Keratinocyte (primary cell): ENCODE data around the gene NVL. TPM values are rescaled to one million over a fixed set of nuclear protein-coding genes. Genes with fewer than 3 reads are reported as not detected.

ENCODE experiments used
- DNase-seq: peaks from one replicate; pipeline ENCODE4 v3.0.0-alpha.2; 2011; ENCODE audit warnings: low read depth, missing footprints, low spot score
- FAIRE-seq: peaks from 2 replicates; lab custom pipeline; 2011; peaks lifted over from hg19 to GRCh38; lab: Jason Lieb, UNC
- H2AFZ ChIP-seq: 2 replicates; pipeline ENCODE4 v1.6.0; 2012; ENCODE audit warnings: low read length, control low read depth, inconsistent platforms; ENCODE audit not compliant: control insufficient read depth
- H3K27ac ChIP-seq: 2 replicates; pipeline ENCODE4 v1.5.1; 2011; ENCODE audit warnings: low read length; ENCODE audit not compliant: control insufficient read depth, insufficient read depth
- H3K27me3 ChIP-seq: 3 replicates; pipeline ENCODE4 v1.6.0; 2011; ENCODE audit warnings: low read length; ENCODE audit not compliant: control insufficient read depth, insufficient read depth; ENCODE audit errors: extremely low read depth
- H3K36me3 ChIP-seq, 2 experiments: 2 replicates in 1 of 2; 3 replicates in 1 of 2; pipeline ENCODE4 v1.5.1; 2011; ENCODE audit warnings: low read length in 2 of 2, mild to moderate bottlenecking in 1 of 2; ENCODE audit not compliant: control insufficient read depth in 2 of 2, insufficient read depth in 2 of 2; ENCODE audit errors: extremely low read depth in 1 of 2
- H3K4me1 ChIP-seq: 3 replicates; pipeline ENCODE4 v1.5.1; 2011; ENCODE audit warnings: low read length; ENCODE audit not compliant: control insufficient read depth, insufficient read depth; ENCODE audit errors: extremely low read depth
- H3K4me2 ChIP-seq: 3 replicates; pipeline ENCODE4 v1.6.0; 2011; ENCODE audit warnings: low read depth, low read length; ENCODE audit not compliant: control insufficient read depth, insufficient read depth; ENCODE audit errors: extremely low read depth
- H3K4me3 ChIP-seq, 3 experiments: fragments of 200-600 bp in 1 of 3; sonication (generic) in 1 of 3; 2 replicates in 2 of 3; 3 replicates in 1 of 3; pipeline ENCODE4 v1.5.1; 2011 to 2016; ENCODE audit warnings: low read length in 3 of 3, mild to moderate bottlenecking in 3 of 3, control low read depth in 2 of 3, inconsistent platforms in 1 of 3, low read depth in 1 of 3, mixed read lengths in 1 of 3, mixed run types in 1 of 3, moderate library complexity in 1 of 3; ENCODE audit not compliant: control insufficient read depth in 2 of 3, insufficient read depth in 2 of 3; ENCODE audit errors: extremely low read depth in 1 of 3
- H3K79me2 ChIP-seq: 2 replicates; pipeline ENCODE4 v1.6.0; 2012; ENCODE audit warnings: low read length; ENCODE audit not compliant: control insufficient read depth, insufficient read depth
- H3K9ac ChIP-seq: 3 replicates; pipeline ENCODE4 v1.6.0; 2011; ENCODE audit warnings: low read length; ENCODE audit not compliant: control insufficient read depth, insufficient read depth; ENCODE audit errors: extremely low read depth
- H3K9me1 ChIP-seq: 3 replicates; pipeline ENCODE4 v1.6.0; 2011; ENCODE audit warnings: low read length; ENCODE audit not compliant: control insufficient read depth, insufficient read depth; ENCODE audit errors: extremely low read depth
- H3K9me3 ChIP-seq: 2 replicates; pipeline ENCODE4 v1.5.1; 2012; ENCODE audit warnings: low read depth, low read length; ENCODE audit not compliant: control insufficient read depth
- H4K20me1 ChIP-seq: 3 replicates; pipeline ENCODE4 v1.6.0; 2011; ENCODE audit warnings: low read length; ENCODE audit not compliant: control insufficient read depth, insufficient read depth; ENCODE audit errors: extremely low read depth
- CTCF ChIP-seq, 3 experiments: IDR thresholded peaks in 1 of 3; conservative IDR thresholded peaks in 1 of 3; optimal IDR thresholded peaks in 1 of 3; 2 replicates in 2 of 3; 3 replicates in 1 of 3; pipeline versions ENCODE3 to v1.5.1; 2011; ENCODE audit warnings: low read length in 3 of 3, mild to moderate bottlenecking in 3 of 3, moderate library complexity in 2 of 3, control low read depth in 1 of 3, inconsistent platforms in 1 of 3; ENCODE audit not compliant: insufficient read depth in 2 of 3; ENCODE audit errors: extremely low read depth in 1 of 3
- EZH2 ChIP-seq: IDR thresholded peaks from one replicate; pipeline ENCODE4 v1.6.1; 2012; ENCODE audit warnings: inconsistent platforms, mild to moderate bottlenecking, low read length, moderate library complexity
- dilution Hi-C: fragments of 300-500 bp; cut with MboI; formaldehyde crosslinking; loops from one replicate; pipeline ENCODE4 v1.7.0; 2020; ENCODE audit warnings: low sequenced_read_pairs; ENCODE audit not compliant: extremely low pct_ligation_motif_present
- polyA plus RNA-seq, 5 experiments: library from polyadenylated mRNA; depleted of rRNA in 3 of 5; stranded (reverse) in 3 of 5; stranded (forward) in 1 of 5; unstranded in 1 of 5; fragments of >200 nt; gene quantifications; 1 replicate in 1 of 5; 2 replicates in 3 of 5; 3 replicates in 1 of 5; pipeline versions ENCODE4 v1.2.1 to v1.2.3, GENCODE V29; 2011 to 2012; ENCODE audit warnings: missing spikeins in 2 of 5, low read depth in 1 of 5, low replicate concordance in 1 of 5

Gene NVL
- polyA plus RNA-seq, 1 donor (not counting 4 experiments of a cell fraction or from before 2014, with no cell fraction given) = 24.9 TPM

DNA sequence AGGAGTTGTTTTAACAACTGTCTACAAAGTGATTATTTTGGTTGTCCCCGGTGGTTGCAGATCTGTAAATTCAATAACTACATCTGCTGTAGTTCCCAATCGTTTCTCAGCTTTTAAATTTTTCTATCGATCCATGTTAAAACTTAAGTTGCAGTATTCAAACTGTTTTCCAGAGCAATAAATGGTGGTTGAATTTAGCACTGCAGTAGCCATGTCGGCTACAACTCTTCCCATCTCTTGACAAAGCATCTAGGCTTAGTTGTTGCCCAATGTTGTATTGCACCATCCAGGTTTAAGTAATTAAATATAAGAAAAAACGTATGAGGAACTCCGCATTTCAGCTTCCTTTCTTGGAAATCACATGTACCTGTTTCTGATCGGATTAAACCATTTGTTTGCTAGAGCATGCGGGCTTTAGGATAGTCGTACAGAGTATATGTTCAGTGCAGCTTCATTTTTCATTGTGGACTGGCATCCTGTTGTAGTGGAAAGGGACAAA, 27.7 kb upstream of the NVL start:
- no peak for DNase-seq
- Histone ChIP-seq H3K9me3 (no peaks in the 10 kb centered on the region), H3K4me2 (peak overlapping the region; percentile 71), H3K27me3 (no peaks in the 10 kb centered on the region), H3K9ac (peak overlapping the region; percentile 71), H3K36me3 (peaks cover 0 to 3% of the 10 kb centered on the region in 2 experiments), H2AFZ (peak overlapping the region; percentile 96), H3K4me3 (peak overlapping the region; percentile 61 to 90 (median 79)), H3K4me1 (peaks cover 11% of the 10 kb centered on the region), H4K20me1 (peaks cover 2% of the 10 kb centered on the region), H3K79me2 (peaks cover 49% of the 10 kb centered on the region), H3K9me1 (no peaks in the 10 kb centered on the region), H3K27ac (peak overlapping the region; percentile 59)
- no peak for FAIRE-seq
- TF ChIP-seq CTCF (optimal IDR thresholded peaks at IDR 0.05 in 1 of 3, IDR thresholded peaks at IDR 0.05 in 1 of 3, conservative IDR thresholded peaks at IDR 0.05 in 1 of 3; ENCODE audit: extremely low read depth in 1 of 3, insufficient read depth in 2 of 3, low read length in 3 of 3) (no peak), EZH2 (no peak)
- dilution Hi-C loops = no loop called here

- Histone ChIP-seq H3K79me2 (peaks cover 43% of the 10 kb centered on the region), H2AFZ (peak within 1 kb of the TSS; percentile 96), H3K4me3 (peak within 1 kb of the TSS; percentile 61 to 90 (median 79)), H4K20me1 (peaks cover 2% of the 10 kb centered on the region), H3K4me2 (peak within 1 kb of the TSS; percentile 71), H3K27me3 (no peaks in the 10 kb centered on the region), H3K27ac (peak within 1 kb of the TSS; percentile 59), H3K9me1 (no peaks in the 10 kb centered on the region), H3K36me3 (peaks cover 0 to 3% of the 10 kb centered on the region in 2 experiments), H3K4me1 (peaks cover 11% of the 10 kb centered on the region), H3K9me3 (no peaks in the 10 kb centered on the region), H3K9ac (peak within 1 kb of the TSS; percentile 71)
- TF ChIP-seq EZH2 (no peak), CTCF (optimal IDR thresholded peaks at IDR 0.05 in 1 of 3, IDR thresholded peaks at IDR 0.05 in 1 of 3, conservative IDR thresholded peaks at IDR 0.05 in 1 of 3; ENCODE audit: extremely low read depth in 1 of 3, insufficient read depth in 2 of 3, low read length in 3 of 3) (no peak)
- FAIRE-seq = peak; percentile 79
- peak; percentile 77 for DNase-seq
- dilution Hi-C loops = no loop called here
Observed at GRCh38 chr1:224356685-224357625, 27.0 kb upstream of the NVL start, which contains the start of gene CNIH4. Gene CNIH4, plus strand, starts transcription at chr1:224356879. Its CDS starts 46 bp downstream, at chr1:224356925.
